ENCODE measurements around the gene RRP1B.

The RRP1B gene

GRCh38 chr21:43735236-43736091 lies 76.1 kb downstream of the RRP1B start:
- TF ChIP-seq TAF1 (IDR thresholded peaks at IDR 0.05; ENCODE audit: borderline replicate concordance, insufficient read depth, low read length) (no peak), REST (IDR thresholded peaks at IDR 0.05; ENCODE audit: insufficient read depth in 1 of 2, low read depth in 2 of 2, low read length in 2 of 2) (no peak), FOXP2 (optimal IDR thresholded peaks at IDR 0.05; ENCODE audit: borderline replicate concordance, extremely low read depth, extremely low read length, insufficient read depth) (no peak), POLR2AphosphoS5 (IDR thresholded peaks at IDR 0.05; ENCODE audit: low read depth, low read length) (no peak), SIN3A (IDR thresholded peaks at IDR 0.05; ENCODE audit: borderline replicate concordance, insufficient read depth, low read length) (no peak)

GRCh38 chr21:43736224-43736883 lies 77.0 kb downstream of the RRP1B start:
- no peak for TF ChIP-seq POLR2AphosphoS5 (IDR thresholded peaks at IDR 0.05; ENCODE audit: low read depth, low read length)
- TF ChIP-seq TAF1 (IDR thresholded peaks at IDR 0.05; ENCODE audit: borderline replicate concordance, insufficient read depth, low read length): no peak
- no peak for TF ChIP-seq SIN3A (IDR thresholded peaks at IDR 0.05; ENCODE audit: borderline replicate concordance, insufficient read depth, low read length)
- no peak for TF ChIP-seq REST (IDR thresholded peaks at IDR 0.05; ENCODE audit: insufficient read depth in 1 of 2, low read depth in 2 of 2, low read length in 2 of 2)

- no peak for TF ChIP-seq TAF1 (IDR thresholded peaks at IDR 0.05; ENCODE audit: borderline replicate concordance, insufficient read depth, low read length)
- TF ChIP-seq SIN3A (IDR thresholded peaks at IDR 0.05; ENCODE audit: borderline replicate concordance, insufficient read depth, low read length): no peak
- TF ChIP-seq POLR2AphosphoS5 (IDR thresholded peaks at IDR 0.05; ENCODE audit: low read depth, low read length): no peak
- no peak for TF ChIP-seq REST (IDR thresholded peaks at IDR 0.05; ENCODE audit: insufficient read depth in 1 of 2, low read depth in 2 of 2, low read length in 2 of 2)
- TF ChIP-seq FOXP2 (optimal IDR thresholded peaks at IDR 0.05; ENCODE audit: borderline replicate concordance, extremely low read depth, extremely low read length, insufficient read depth): no peak
These were observed 78.0 kb downstream of the RRP1B start for GRCh38 chr21:43737158-43737950.

DNA sequence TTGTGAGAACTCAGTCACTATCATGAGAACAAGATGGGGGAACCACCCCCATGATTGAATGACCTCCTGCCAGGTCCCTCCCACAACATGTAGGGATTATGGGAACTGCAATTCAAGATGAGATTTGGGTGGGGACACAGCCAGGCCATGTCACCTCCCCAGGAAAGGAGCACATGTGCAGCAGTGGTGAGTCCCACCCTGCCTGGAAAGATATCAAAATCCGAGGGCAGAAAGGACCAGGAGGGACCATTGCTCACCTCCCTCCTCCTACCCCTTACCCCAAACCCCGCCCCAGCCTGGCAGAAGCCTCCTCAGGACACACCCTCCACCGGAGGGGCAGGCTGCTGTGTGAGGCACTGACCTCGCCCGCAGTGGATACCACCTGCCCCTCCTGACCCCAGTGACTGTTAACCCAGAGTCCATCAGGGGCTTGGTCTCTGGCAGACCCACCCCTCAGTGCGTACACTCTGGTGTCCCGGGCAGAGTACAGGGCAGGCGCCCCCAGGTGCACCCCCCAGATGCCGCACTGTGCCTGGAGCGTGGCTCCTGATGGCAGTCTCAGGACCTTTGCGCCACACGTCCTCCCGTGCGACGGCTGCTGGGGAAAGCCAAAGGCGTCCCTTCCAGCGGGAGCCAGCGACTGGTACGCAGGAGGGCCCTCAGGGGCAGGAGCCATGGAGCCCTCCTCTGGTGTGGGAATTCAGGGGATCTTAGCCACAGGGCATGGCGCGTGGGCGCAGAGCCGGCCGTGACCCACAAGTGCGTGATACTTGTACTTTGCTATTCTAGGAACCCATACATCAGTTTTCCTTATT lies 80.5 kb downstream of the RRP1B start:
- TF ChIP-seq TAF1 (IDR thresholded peaks at IDR 0.05; ENCODE audit: borderline replicate concordance, insufficient read depth, low read length): no peak
- TF ChIP-seq FOXP2 (optimal IDR thresholded peaks at IDR 0.05; ENCODE audit: borderline replicate concordance, extremely low read depth, extremely low read length, insufficient read depth): no peak
- no peak for TF ChIP-seq POLR2AphosphoS5 (IDR thresholded peaks at IDR 0.05; ENCODE audit: low read depth, low read length)
- no peak for TF ChIP-seq SIN3A (IDR thresholded peaks at IDR 0.05; ENCODE audit: borderline replicate concordance, insufficient read depth, low read length)
- no peak for TF ChIP-seq REST (IDR thresholded peaks at IDR 0.05; ENCODE audit: insufficient read depth in 1 of 2, low read depth in 2 of 2, low read length in 2 of 2)

Data from PFSK-1 (cell line).